Fibroblast of skin of back (primary cell): ENCODE results near the gene SLC1A2.
A peak's percentile ranks its signal among the peaks of the same experiment; 100 is the strongest.

ENCODE experiments used
- DNase-seq: peaks from one replicate; pipeline ENCODE4 v3.0.0-alpha.2; 2013

The SLC1A2 gene

DNA sequence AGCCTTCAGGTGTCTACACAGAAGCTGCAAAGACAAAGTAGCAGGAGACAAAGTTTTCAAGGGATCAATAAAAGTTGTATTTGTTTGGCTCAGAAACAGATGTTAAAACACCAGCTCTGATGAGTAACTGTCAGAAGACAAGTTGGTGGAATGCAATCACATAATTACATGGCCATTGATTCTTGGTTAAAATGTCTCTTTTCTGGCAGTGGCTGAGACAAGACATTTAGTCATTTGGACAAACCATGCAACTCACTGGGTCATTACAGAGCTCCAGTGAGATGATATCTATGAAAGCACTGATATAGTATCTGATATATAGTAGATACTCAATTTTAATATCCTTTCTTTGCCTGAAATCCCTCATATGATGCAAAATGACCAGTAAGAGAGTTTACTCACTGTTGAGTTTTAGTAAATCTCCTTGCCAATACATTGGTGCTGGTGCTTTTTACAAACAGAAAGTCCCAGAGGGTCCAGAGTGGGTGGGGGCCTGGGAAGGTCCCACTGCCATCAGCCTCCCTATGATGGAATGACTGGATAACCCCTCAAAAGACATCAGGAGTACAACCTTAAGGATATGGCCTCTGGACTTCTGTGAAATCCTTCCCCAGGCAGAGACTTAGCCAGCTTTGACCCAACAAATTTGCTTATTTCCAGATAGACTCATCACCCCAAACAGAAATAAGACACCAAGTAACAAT is 95.0 kb downstream of the SLC1A2 start:
- DNase-seq, result no peak

DNA sequence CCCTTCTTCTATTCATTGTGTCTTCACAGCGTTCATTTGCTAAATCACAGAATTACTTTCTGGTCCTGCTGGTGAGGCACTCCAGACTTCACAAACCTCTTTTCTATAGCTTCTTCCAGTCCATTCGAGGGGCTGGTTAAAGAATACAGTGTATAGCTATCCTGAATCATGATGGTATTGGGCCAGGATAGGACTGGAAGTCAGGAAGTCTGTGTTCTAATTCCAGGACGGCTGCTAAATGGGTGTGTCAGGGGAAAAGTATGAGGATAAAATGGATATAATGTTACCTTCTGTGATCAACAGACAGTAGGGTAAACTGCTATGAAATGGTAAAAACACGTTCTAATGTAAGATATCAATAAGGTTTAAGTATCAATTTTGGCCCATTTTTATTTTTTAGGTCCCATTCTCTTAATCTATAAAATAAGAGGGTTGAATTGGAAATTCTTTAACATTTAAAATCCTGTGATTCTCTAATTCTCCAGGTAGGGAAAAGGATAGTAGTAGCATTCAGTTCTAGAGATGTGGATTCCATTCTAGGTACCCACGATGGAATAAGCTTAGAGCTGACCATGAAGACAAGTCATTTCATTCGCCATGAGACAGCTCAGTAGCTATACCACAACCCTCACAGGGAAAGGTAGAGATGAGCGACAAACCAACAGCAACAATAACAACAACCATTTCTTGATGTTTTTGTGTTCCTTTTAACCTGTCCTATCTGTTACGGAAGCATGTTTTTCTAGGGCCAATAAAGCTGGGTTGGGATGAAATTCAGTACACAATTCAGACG is 96.1 kb downstream of the SLC1A2 start:
- peak; percentile 57 for DNase-seq

DNA sequence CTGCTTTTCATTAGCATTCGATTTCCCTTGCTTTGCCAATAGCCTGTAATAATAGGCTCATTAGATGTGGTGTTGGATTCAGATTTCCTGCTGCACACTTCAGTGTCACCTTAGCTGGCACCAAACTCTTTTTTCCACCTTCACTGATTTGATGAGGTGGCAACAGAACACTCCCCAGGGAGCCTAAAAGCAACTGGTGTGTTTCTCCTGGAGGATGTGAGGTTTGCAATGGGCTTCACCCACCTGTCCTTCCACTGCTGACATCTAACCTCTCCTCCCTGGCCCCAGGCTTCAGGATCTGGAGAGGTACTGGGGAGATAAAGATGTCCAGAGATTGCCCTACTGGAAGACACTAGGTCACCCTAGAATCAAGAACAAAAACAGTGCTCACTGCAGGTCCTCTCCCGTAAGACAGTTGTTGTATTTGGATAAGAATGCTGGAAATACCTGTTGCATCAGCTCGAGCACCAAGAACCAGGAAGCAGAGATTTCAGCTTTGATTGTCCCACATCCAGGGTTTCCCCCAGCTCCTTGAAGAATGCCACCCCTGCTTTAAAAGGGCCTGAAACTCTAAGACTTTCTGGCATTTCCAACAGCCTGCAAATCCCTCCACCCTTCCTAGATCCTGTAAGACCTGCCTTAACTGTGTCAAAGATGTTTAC is 96.9 kb downstream of the SLC1A2 start:
- no peak for DNase-seq

DNA sequence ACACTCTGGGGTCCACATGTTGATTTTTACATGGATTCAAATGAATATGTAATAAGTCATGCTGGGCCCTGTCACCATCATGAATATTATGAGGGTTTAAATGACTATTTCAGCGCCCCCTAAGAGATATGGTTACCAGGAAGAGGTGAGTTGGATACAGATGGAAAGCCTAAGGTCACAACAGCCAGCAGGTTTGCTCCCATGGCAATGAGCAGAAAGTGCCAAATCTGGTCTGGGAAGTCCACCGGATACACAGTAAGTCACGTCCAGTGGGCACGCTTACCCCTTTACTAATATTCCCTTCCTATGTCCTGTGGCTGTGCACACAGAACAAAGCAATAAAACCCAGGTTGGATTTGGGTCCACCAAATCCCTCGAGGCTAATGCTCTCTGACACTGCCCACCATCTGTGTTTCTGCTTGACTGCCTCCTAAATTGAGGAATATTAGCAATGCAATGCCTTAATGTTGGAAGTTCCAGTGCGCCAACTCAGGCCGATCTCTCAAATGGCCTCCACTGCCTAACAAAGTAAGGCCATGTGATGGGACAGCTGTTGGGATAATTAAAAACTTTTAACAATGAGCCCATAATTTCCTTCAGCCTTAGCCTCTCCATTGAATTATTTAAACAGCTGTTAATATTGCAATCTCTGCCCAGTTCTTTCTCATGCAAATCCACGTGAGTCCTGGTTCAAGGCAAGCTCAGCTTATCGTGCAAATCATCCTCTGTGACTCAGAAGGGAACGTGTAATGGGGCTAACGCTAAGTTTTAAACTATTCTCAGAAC is 97.6 kb downstream of the SLC1A2 start:
- DNase-seq, result peak; percentile 74

DNA sequence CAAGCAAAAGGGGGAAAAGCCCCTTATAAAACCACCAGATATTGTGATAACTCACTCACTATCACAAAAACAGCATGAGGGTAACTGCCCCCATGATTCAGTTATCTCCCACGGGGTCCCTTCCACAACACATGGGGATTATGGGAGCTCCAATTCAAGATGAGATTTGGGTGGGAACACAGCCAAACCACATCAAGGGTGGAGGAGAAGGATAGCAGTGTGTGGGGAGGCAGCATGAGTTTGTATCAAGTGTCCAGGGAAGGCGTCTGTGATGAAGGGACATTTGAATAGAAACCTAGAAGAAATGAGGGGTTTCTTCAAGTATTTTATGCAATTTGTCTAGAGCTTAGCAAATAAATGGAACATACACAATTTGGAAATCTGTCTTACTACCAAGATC is 98.2 kb downstream of the SLC1A2 start:
- DNase-seq, result no peak

DNA sequence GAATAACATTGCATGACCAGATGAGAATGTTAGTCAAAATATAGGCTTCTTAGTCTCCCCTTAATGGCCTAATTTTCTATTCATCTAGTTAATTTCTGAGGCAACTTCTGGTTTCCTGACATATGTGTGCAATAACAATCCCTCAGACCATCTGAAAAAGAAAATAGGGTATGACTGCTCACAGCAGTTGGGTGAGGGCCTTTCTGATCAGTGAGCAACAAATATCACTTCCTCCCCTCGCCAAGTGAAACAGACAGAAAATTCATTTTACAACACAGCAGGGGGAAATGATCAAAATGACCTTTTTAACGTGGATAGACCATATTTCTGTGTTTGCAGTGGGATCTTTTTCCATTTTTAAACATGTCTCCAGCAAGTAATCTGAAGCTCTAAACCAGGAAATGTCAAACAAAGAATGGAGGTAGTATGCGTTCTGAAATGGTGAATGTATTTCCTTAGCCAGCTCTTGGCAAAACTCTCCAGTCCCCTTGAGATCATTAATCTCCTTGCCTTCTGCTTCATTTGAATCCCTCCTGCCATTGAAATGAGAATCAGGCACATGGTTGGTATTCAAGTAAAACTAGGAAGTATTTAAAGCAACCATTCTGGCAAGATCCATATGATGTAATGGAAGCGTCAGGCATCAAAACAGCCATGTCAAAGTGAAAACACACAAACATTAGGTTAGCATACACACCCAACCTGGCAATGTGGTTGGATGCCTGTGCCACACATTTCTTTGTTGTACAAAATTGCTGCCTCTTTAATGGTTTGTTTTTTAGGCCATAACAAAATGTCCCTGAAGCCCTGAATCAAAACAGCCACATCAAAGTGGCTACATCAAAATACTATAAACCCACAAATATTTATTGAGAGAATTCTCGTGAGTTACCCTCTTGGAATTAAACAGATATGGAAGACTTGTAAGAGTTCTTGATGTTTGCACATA is 100.1 kb downstream of the SLC1A2 start:
- no peak for DNase-seq

DNA sequence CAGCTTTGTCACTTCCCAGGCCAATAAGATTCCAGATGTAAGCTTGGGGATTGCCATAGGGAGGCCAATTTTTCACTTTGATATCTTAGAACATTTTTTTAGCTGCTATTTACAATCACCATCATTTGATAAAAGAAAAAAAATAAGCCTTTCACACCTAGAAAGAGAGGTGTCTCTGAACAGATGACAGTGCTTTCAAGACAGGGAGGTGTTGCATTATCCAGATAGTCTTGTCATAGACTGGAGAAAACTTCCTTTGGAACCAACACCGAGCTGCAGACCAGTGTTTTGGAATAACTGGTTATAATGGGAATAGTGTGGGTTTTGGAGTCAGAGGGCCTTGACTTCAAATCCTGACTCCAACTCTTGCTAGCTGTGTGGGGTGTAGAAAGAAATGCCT is 101.0 kb downstream of the SLC1A2 start:
- DNase-seq, result no peak

DNA sequence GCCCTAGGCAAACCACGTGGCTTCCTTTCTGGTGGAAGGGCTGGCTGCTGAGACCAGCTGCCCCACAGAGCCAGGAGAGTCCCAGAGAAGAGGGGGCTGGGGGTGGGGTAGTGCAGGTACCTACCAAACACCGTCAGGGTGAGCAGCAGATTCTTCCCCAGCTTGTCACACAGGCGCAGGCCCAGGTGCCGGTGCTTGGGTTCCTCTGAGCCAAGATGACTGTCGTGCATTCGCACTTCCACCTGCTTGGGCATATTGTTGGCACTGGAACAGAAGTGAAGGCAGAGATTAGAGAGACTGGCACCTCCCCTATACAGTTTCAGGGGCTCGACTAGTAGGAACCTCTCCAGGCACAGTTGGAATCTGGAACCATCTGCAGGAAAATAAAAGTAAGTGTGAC is 102.1 kb downstream of the SLC1A2 start:
- no peak for DNase-seq

DNA sequence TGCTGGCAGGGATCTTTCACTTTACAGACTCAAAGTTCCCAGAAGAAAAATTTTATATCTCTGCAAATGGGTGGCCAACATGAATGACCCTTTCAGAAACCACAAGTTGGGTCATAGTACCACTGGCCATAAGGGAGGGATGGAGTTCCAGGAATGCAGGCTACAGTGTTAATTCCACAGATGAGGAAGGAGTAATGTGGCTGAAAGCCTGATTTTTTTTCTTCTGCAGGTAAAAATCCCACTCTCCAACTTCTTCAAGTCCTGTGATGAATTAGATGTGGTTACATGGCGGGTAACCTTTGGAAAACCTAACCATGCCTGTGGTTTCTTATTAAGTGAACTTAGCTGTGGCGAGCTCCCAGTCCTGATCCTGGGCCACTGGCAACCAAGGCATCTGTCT is 103.2 kb downstream of the SLC1A2 start:
- no peak for DNase-seq

DNA sequence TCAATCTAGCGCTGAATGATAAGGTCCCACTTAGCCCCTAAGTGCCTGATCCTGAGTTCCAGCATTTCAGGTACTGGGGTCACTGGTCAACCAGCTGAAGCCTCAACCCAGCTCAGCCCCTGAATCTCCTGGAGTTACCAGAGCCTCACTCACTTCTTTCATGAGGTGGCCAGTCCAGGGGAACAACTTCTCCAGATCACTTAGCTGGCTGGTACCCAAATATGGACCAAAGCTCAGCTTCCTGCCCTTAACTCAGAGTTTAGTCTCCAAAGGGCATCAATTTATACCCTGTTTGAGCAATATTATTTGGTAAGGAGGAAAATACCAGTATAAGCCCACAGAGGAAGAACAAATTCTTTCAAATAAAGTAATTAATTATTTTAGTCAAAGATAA is 105.6 kb downstream of the SLC1A2 start:
- no peak for DNase-seq

DNA sequence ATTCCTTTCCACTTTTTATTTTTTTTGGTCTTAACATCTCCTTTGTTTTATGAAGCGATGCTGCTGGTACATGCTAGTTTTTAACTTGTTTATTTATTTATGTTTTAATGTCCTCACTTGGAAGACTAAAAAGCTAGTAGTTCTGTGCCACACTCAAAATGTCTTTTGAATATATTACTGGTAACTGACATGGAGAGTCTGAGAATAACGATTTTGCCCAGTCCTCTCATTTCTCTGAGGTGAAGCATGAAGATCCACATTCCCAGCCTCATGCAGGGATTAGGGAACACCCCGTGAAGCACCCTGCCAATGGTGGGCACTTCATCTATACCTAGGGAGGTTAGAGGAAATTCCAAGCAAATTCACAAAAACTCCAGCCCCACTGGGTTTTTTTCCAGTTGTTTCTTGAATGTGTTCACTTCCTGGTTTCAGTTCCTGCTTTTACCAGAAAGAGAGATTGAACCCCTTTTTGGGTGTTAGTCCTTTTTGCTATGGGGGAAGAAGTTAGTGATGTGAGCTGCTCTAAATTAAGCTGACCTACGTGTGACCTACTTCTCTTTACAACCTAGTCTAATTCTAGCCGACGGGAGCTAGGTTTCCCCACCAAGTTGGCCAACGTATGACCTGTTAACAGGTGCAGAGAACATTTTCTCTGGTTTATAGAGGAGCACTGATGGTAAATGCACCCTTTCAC is 106.1 kb downstream of the SLC1A2 start:
- DNase-seq, result no peak

DNA sequence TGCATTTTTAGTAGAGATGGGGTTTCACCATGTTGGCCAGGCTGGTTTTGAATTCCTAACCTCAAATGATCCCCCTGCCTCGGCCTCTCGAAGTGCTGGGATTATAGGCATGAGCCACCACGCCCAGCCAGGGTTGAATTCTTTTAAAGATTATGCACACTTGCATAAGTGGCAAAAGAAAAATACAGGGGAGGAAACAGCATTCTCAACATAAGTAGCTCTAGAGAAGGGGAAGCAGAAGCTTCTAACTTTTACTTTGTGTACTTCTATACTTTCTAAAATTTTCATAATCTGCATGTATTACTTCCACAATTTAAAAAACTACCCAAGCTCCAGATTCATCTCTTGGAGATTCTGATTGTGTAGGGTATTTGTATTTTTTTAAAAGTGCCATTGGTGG is 108.0 kb downstream of the SLC1A2 start:
- DNase-seq, result no peak

DNA sequence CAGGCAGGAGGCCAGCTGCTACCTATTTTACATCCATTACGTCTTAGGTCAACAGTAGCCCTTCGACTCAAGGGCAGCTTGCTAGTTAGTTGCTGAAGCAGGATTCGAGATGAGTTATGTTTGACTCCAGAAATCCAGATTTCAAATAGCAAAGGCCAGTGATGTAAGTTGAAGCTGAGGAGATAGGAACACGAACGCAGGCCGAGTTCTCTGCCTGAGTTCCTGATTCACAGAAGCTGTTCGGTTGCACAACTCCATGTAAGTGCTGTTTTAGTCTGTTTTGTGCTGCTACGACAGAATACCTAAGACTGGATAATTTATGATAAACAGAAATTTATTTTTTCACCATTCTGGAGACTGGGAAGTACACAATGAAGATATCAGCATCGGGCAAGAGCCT is 111.2 kb downstream of the SLC1A2 start:
- DNase-seq, result no peak

DNA sequence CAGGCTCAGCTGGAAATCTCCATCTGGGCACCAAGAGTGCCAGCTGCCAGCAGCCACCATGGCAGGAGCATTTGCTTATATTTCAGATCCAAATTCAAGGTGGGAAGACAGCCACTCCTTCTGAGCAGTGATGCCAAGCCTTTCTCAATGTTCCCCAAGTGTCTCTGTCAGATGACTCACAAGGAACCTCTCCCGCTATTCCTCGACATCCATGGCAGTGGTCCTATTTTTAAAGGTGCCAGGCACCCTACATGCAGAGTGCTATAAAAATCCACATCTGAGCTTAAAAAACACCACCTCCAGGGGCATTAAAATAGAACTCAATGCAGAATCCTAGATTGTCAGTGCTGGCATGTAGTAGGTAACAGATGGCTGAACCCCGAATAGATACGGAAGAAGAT is 112.1 kb downstream of the SLC1A2 start:
- DNase-seq, result no peak

DNA sequence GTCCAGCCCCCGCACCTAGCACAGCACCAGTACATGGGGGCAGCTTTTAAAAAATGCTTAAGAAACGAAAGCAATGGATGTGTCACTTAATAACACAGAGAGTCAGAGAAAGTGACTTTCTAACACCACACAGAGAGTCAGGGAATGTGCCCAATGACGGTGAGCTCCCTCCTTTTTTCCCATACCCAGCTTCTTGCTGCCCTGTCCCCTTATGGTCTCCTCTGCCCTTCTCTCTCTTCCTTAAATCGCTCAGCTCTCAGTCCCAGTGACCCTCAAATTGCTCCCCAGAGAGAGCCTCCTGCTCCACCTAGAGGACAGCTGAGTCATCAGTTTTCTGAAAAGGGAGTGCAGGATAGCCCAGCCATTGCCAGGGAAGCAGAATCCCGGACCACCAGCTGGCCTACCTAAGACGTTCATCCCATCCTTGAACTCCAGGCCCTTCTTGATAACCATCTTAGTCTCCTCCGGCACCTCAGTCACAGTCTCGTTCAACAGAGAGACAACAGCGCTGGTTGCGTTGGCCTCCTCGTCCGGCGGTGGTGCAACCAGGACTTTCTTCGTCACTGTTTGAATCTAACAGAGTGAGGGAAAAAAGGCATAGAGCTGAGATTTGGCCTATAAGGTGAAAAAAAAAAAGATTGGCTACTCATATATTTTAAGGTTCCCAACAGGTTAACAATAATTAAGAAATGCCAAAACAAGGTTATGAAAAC is 113.5 kb downstream of the SLC1A2 start:
- DNase-seq, result peak; percentile 50

DNA sequence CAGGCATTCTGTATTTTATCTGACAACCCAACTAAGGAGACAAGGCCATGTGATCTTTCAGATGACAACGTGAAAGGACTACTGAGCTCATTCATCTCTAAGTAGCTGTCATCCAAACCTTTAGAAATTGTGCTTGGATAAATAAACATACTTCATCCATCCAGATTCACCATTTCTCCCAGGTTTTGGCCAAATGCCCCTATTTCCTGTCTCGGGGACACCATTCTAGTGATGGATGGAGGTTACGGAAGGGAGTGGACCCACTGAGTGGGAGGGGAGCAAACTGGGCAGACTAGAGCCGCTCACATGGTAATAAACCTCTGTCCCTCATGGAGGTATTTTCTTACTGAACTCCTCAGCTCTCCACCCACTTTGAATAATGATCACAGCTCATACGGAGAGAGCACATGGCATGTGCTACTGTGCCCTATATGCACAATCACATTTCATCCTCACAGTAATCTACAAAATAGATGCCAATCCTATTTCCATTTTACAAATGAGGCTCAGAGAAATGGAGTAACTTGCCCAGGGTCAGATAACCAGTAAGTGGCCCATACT is 114.4 kb downstream of the SLC1A2 start:
- no peak for DNase-seq

DNA sequence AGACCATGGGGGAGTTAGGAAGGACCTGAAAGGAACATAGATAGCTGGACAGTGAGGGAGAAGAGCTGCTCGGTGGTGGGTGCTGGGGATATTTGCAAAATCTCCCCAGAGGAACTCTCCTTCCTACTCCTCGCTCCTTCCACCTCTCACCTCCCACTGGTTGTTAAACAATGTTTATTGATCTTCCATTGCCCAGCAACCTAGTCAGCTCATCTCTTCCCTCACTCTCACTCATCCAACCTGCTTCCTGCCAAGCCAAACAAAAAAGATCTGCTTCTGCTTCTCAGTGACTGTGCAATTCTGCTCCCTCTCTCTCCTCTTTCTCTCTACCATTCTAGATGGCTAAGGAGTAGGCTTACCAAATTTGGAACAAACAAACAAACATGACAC is 115.0 kb downstream of the SLC1A2 start:
- peak; percentile 74 for DNase-seq

DNA sequence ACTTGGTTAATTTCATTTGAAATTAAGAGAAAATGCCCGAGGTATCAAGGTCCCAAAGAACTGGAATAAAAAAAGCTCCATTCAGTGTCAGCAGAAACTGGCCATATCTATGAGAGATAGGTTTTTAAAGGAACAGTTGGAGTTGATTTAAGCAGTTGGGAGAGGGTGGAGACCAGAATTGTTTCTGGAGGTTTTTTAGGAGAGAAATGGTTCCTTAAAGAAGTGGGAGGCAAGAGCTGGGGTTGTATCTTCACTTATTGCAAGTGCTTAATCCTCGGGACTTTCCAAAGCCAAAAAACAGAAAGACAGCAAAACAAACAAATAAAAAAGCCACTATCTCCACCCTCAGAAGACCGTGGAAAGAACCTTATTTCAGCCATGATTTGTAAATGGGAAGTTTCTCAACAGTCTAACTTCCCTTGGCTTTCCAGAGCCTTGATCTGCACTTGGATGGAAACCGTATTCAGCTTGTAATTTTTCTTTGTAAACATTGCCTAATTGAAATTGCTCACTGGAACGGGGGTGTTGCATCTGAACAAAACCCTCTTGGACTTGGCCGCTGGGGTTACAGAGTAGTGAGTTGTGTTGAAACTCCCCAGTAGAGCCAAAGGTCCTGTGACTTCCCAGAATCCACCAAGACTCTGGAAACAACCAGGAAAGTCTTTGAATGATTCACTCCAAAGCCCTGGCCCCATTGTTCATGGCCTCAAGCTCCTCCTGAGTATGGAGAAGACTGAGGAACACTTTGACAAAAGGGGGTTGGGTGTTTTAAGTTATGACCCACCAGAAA is 115.6 kb downstream of the SLC1A2 start:
- DNase-seq, result no peak

DNA sequence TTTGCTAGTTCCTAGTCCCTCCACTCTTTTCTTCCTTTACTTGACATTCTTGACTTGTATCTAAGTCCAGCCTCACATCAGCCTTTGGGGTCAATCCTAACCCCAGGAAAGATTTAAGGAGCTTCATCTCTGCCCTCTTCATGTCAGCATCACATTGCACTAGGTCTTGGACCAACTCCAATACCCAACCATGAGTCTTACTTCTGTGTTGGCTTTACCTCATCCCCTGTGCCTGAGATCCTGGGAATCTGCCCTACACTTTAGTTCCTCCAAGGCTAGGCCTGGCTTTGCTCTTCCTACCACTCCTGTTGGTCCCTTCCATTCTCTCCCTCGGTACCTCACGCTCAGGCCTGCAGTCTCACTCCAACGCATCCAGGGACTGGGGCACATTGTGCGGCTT is 117.0 kb downstream of the SLC1A2 start:
- DNase-seq, result no peak
